ENCODE data around the gene DMD. TPM values are rescaled to one million over a fixed set of nuclear protein-coding genes. Genes with fewer than 3 reads are reported as not detected.
A peak's percentile ranks its signal among the peaks of the same experiment; 100 is the strongest.

The DMD gene
- total RNA-seq, 1 donor = 32.4 TPM

DNA sequence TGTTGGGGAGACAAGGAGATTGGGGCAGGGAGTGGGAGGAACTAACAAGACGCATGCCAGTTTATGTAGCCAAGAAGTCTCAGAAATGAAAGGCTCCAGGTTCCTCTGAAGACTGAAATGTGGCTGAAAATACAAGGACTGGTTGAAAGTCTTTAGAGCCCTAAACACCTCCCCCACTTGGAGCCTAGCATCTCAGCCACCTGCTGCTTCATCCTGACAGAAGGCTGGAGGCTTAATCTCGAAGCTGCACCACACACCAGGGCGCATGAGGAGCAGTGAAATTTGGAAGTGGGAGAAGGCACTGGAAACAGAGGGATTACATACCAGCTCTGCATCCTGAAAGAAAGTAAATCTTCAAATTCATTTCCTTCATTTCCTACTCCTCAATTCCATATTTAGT, 1978.8 kb downstream of the DMD start:
- H3K4me3 ChIP-seq (ENCODE audit: low read depth, low read length) = no peak overlapping the region
- TF ChIP-seq, protein P1, sequence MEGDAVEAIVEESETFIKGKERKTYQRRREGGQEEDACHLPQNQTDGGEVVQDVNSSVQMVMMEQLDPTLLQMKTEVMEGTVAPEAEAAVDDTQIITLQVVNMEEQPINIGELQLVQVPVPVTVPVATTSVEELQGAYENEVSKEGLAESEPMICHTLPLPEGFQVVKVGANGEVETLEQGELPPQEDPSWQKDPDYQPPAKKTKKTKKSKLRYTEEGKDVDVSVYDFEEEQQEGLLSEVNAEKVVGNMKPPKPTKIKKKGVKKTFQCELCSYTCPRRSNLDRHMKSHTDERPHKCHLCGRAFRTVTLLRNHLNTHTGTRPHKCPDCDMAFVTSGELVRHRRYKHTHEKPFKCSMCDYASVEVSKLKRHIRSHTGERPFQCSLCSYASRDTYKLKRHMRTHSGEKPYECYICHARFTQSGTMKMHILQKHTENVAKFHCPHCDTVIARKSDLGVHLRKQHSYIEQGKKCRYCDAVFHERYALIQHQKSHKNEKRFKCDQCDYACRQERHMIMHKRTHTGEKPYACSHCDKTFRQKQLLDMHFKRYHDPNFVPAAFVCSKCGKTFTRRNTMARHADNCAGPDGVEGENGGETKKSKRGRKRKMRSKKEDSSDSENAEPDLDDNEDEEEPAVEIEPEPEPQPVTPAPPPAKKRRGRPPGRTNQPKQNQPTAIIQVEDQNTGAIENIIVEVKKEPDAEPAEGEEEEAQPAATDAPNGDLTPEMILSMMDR (IDR thresholded peaks at IDR 0.05; ENCODE audit: insufficient read depth, low read depth, low read length) = no peak
- no peak for DNase-seq (ENCODE audit: low read depth)

DNA sequence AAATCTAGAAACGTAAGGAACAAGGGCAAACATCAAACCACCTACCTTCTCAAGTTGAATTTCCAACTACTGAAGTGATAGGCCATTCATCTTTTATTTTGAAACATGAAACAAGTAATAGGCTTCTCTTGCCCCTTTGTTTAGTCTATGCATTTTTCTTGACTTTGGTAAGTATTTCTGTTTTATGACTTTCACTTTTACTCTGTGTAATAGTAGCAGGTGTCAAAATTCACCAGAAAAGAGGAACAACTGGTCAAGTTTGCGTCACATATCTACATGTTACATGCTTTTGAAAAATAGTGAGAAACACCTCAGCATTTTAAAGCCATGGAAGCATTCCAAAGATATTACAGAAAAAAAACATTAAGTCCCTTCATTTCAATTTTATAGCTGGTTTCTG, 1982.4 kb downstream of the DMD start:
- H3K4me3 ChIP-seq (ENCODE audit: low read depth, low read length) = no peak overlapping the region
- peak; percentile 72 for DNase-seq (ENCODE audit: low read depth)
- TF ChIP-seq, protein P1 (IDR thresholded peaks at IDR 0.05; ENCODE audit: insufficient read depth, low read depth, low read length) = no peak

DNA sequence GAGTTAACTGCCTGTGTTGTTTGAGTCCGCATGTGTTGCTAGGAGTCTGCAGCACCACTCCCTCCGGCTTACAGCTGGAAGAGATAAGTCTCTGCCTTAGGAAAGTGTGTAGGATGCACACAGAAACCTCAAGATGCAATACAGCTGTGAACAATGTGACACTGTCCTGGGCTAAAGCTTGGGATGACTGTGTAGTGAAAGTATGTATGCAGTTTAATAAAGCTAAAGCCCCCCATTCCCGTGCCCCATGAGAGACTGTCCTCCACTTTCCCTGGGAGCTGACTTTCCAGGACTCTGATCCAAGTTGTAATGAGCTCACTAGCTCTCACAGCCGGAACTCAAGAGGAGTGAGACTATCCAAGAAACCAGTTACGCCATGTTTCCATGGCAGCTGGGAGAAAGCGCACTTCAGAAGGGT, 1982.9 kb downstream of the DMD start:
- peak; percentile 92 for DNase-seq (ENCODE audit: low read depth)
- no peak overlapping the region for H3K4me3 ChIP-seq (ENCODE audit: low read depth, low read length)
- TF ChIP-seq, protein P1 (IDR thresholded peaks at IDR 0.05; ENCODE audit: insufficient read depth, low read depth, low read length) = no peak

DNA sequence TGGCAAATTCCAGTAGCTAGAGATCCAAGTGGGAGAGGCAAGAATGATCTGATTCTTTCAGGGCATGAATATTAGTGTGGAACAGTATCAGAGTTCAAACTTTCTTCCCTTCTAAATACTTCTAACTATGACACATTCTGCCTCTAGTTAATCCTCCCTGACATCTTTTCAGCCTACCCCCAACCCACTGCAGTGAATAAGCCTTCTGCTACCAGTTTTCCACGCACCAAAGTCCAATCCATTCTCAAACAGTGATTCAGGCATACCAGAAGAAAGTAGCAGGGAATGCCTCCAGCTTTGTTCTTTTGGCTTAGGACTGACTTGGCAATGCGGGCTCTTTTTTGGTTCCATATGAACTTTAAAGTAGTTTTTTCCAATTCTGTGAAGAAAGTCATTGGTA, 1984.1 kb downstream of the DMD start:
- H3K4me3 ChIP-seq (ENCODE audit: low read depth, low read length) = no peak overlapping the region
- no peak for DNase-seq (ENCODE audit: low read depth)
- TF ChIP-seq, protein P1 (IDR thresholded peaks at IDR 0.05; ENCODE audit: insufficient read depth, low read depth, low read length) = no peak

DNA sequence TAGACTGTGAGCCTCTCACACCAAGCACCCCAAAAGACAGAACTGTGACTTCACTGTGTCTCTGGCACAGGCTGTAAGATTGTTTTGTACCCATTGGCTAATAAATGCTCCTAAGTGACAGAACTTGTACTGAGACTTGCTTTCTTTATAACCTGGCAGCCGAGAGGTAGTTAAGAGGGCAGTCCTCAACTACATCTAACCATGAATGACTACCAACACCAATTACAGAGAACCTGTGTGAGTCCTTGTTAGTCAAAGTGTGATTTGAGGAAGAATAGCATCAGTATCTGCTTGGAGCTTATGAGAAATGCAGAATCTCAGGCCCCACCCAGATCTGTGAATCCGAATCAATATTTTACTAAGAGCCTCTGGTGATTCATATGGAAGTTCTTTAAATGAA, 1985.5 kb downstream of the DMD start:
- TF ChIP-seq, protein P1 (IDR thresholded peaks at IDR 0.05; ENCODE audit: insufficient read depth, low read depth, low read length) = no peak
- DNase-seq (ENCODE audit: low read depth) = no peak
- H3K4me3 ChIP-seq (ENCODE audit: low read depth, low read length) = no peak overlapping the region

DNA sequence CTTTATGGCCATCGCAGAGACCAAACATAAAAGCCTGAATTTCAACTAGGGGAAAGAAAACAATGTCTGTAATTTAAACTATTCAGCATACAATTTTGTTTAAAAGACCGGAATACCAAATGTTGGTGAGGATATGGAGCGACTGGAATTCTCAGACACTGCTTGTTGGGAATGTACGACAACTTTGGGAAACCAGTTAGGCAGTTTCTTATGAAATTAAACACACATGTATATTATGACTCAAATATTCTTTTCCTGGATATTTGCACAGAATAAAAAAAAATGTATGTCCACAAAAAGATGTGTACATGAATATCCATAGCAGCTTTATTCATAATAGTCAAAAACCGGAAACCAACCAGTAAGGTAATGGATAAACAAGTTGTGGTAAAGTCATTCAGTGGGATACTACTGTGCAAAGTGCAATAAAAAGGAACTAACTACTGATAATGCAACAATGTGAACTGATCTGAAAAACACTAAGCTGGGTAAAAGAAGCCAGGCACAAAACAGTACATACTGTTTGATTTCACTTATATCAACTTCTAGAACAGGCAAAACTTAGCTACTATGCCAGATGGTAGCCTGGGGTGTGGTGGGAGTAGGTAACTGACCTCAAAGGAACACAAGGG, 1986.9 kb downstream of the DMD start:
- TF ChIP-seq, protein P1 (IDR thresholded peaks at IDR 0.05; ENCODE audit: insufficient read depth, low read depth, low read length) = no peak
- no peak for DNase-seq (ENCODE audit: low read depth)

DNA sequence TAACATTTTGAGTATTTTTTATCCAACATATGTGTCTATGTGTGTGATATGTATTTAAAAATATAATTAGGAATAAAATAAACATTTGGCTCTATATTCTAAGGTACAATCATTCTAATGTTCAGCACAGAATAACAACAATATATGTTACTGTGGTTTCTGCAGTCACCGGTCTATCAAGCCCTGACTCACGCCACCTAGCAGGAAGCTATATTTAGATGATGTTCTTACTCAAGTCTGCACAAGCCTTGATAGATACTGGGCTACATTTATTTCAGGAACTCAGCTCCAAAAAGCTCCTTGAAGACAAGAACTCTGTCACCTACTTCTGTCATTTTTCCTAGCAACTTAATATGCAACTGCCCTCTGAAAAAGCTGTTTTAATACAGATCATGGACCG, 1987.5 kb downstream of the DMD start:
- TF ChIP-seq, protein P1 (IDR thresholded peaks at IDR 0.05; ENCODE audit: insufficient read depth, low read depth, low read length) = no peak
- no peak overlapping the region for H3K4me3 ChIP-seq (ENCODE audit: low read depth, low read length)
- DNase-seq (ENCODE audit: low read depth) = peak; percentile 60

More for the DNA sequence above, 1986.9 kb downstream of the DMD start:
- no peak overlapping the region for H3K4me3 ChIP-seq (ENCODE audit: low read depth, low read length)
